NCI-H345 (cell line): ENCODE measurements around the gene OSBPL7.

Experiments
- DNase-seq: peaks from one replicate; lab custom pipeline; 2025; lab: John Stamatoyannopoulos, UW

The OSBPL7 gene, protein sequence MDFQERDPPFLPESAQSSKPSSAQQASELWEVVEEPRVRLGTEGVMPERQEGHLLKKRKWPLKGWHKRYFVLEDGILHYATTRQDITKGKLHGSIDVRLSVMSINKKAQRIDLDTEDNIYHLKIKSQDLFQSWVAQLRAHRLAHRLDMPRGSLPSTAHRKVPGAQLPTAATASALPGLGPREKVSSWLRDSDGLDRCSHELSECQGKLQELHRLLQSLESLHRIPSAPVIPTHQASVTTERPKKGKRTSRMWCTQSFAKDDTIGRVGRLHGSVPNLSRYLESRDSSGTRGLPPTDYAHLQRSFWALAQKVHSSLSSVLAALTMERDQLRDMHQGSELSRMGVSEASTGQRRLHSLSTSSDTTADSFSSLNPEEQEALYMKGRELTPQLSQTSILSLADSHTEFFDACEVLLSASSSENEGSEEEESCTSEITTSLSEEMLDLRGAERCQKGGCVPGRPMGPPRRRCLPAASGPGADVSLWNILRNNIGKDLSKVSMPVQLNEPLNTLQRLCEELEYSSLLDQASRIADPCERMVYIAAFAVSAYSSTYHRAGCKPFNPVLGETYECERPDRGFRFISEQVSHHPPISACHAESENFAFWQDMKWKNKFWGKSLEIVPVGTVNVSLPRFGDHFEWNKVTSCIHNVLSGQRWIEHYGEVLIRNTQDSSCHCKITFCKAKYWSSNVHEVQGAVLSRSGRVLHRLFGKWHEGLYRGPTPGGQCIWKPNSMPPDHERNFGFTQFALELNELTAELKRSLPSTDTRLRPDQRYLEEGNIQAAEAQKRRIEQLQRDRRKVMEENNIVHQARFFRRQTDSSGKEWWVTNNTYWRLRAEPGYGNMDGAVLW

DNA sequence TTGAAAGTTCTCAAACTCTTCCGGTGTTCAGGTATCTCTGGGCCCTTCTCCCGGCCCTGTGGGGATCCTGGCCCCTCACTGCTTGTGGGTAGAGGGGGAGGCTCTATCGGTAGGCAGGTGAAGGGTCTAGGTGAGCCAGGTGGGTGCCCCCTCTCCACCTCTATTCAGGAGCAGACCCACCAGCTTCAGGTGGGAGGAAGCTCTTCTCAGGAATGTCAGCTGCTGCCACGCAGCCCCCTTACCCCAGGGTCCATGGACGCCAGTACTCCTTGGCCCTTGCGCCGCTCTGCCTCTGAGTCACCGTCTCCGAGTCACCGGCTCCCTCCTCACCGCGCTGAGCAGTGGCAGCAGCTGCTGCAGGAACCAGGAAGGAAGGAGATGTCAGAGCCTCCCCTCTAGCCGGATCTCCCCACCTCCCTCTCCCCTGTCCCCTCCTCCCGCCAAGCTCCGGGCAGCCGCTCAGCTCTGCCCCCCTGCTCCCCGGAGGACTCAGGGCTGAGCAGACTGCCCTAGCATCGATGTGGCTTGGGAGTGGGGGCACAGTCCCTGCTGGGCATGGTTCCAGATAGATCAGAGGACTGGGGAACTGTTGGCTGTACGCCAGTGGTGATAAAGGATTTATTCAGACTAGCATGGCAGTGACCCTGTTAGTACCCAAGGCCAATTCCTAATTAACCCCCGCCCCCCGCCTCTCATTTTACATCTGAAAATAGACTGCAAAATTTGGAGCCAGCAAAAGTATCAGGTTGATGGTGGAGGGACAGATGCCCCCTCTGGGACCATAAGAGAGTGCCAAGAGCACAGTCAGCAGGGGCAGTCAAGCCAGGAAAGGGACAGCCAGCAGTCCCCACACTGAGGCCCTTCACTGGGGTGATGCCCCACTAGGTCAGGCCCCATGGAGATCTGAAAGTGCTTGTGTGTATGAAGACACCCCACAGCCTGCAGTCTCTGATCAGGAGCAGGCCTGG lies at the start of gene OSBPL7:
Gene OSBPL7 (minus strand): TSS at position 371 of the 968 bp plus-strand sequence. CDS start 1,516 bp downstream, outside the sequence.
- peak; percentile 86 for DNase-seq

DNA sequence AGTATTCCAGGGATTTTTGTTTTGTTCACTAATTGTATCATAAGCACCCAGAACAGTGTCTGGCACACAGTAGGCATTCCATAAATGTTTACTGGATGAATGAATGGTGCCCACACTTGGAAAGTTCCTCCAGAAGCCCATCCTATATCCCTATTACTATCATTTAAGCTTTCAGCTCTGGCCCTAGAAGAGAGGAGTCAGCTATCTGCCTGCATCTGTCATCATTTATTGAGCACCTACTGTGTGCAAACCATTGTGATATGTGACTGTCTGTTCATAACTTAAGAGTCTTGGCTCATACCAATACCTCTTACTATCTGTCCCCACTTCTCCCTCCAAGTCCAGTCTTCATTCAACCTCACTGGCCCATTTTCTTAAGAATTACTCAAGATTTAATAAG lies 49.5 kb upstream of the OSBPL7 start:
- DNase-seq: no peak

DNA sequence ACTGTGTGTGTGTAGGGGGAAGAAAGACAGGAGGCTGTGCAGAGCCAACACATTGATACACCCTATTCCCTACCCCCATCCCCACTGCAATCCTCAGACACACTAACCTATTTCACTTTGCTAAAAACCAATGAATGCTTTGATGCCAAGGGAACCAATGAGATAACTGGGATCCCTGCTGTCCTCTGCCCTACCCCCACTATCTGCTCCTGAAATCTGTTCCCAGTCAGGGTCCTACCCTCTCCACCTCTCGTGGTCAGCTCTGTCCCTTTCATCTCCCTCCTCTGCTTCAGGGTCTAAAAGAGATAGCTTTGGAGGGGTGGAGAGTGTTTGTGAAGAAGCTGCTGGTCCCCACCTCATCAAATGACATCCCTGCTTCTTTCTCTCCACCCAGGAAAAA lies 48.5 kb upstream of the OSBPL7 start:
- DNase-seq: no peak

GRCh38 chr17:47869114-47869513 lies 47.5 kb upstream of the OSBPL7 start:
- no peak for DNase-seq

DNA sequence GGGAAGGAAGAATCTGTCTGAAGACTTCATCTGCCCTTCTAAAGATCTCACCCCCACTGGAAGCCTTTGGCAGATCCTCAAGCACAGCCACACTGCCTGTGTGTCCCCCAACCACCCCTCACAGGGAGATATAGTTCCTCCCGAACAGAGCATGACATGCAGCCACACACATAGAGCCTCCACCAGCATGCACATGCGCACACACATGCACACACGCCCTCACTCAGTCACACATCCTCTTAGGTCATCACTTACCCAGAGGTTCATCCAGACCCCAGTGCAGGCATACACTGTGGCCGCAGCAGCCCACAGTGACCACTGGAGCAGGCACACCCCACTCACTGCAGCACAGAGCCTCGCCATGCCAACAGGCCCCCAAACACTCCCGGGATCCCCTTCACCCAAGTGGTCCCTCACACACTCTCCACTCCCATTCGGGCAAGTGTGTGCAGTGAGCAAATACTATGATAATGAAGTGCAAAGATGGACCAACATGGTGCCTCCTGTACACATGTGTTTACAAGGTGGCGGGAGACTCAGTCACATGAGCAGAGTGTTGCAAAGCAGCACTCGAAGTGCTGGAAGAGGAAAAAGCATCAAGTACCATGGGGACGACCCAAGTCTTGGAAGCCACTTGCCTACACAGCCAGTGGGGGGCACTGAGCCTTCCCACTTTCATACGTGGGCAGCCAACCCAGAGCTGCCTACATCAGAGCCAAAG lies 46.4 kb upstream of the OSBPL7 start:
- no peak for DNase-seq

DNA sequence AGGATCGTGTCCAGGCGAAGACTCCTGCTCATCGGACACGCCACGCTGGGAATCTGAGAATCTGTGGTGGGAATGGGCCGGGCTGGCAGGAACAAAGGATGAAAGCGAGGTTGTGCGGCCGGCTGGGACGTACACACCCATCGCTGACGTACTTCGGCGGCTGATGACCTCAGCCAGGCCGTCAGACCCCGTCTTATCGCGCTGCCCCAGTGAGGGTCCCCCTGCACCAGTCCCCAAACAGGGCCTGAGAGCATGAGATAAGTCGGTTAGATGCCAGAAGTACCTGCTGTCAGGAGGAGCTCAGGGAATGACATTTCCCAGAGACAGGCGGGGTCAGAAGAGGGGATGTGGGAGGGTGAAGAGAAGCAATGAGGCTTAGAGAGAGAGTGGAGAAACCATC lies 45.3 kb upstream of the OSBPL7 start:
- DNase-seq: no peak

DNA sequence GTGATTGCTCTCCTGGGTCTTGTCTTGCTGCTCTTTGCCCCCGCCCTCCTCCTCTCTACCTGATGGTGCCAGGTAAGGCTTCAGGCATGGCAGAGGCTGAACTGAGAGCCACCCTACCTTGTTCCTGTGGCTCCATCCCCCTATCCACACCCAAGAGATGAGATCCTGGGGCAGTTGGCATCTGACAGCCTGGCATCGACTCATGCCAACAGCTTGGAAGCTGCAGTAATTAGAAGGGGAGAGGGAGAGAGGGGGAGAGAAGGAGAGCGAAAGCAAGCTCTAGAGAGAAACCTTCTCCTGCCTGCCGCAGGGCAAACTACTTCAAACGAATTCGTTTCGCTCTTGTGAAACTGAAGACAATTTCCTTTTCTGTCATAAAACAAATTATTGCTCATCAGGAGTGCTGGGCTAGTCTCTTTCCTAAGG lies 43.2 kb upstream of the OSBPL7 start:
- no peak for DNase-seq

- DNase-seq: no peak
These were observed 41.2 kb upstream of the OSBPL7 start for GRCh38 chr17:47862621-47863440.

DNA sequence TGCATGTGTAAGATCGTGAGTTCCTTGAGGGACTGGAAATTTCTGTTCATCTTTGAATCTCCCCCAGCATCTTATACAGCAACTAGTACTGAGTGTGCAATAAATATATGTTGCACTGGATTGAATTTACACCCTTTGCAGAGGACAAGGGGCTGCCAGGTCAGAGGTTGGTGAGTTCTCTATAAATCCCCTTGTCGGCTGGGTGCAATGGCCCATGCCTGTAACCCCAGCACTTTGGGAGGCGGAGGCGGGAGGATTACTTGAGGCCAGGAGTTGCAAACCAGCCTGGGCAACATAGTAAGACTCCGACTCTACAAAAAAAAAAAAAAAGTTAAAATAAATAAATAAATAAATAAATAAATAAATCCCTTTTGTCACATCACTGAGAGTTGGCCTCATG lies 38.8 kb upstream of the OSBPL7 start:
- DNase-seq: no peak

DNA sequence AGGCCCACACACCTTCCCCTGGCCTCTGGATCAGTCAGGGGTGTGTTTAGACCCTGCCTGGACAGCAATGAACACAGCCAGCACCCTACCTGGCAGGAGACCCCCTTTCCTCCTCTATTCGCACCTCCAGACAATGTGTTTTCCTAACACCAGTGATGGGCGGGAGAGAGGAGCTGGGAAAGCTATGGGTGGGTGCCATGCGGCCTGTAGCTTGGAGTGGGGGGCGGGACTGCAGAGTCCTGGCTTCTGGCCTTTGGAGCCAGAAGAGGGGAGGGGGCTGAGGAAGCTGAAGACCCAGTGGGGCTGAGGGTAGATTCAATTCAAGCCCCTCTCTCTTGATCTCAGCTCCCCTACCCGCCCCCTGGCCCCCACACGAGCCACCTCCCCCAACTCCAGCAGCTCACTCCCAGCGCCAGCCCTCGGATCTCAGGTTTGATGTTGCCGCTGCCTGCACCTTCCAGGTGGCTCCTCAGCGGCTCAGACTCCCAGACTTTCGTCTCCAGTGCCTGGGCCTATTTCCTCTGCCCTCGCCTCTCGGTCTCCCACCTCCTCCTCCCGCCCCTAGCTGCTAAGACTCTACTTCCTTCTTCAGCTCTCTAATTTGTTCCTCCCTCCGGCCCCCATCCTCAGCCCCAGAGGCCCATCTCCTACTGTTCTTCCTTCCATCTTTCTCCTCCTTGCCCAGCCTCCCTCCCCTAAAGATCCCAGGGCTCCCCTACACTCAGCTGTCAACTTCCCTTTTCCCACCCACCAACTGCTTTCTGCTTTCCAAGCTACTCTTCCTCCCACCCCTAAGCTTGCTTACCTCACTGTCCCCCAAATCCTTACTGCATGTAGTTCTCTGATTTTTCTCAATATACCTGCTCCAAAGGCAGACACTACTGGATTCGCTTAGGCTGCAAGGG lies 36.2 kb upstream of the OSBPL7 start:
- DNase-seq: no peak

DNA sequence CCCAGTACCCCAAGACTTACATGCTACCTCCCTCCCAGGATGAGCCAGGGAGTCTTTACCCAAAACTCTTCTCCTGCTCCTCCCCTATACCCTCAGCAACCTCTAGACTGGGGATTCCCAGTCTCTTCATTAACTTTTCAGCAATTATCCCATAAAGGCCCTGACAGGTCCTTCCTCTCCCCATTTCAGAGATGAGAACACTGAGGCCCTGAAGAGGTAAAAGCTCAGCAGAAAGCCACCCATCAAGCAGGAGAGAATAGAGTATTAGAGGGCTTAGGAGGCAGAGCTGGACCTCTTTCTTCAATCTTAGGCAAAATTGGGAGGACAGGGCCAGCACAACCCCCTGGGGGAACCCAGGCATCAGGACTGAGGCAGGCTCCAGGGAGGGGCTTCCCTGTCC lies 35.2 kb upstream of the OSBPL7 start:
- no peak for DNase-seq

DNA sequence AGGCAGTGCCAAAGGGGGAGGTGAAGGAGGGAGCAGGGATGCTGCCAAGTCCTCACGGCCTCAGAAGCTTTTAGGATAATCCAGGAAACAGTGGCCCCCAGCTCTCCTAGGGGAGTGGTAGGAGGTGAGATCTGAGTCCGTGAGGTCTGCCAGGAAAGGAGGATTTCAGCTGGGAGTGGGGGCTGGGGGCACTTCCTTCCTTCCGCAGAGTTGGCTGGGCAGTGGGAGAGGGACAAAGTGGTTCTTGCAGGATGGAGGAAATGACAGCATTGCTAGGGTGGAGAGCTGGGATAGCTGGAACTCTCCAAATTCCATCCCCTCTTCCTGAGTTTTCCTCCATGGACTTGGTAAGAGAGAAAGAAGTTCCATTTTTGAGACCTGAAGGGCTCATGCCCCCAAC lies 34.1 kb upstream of the OSBPL7 start:
- DNase-seq: no peak

GRCh38 chr17:47853616-47854015 lies 32.0 kb upstream of the OSBPL7 start:
- DNase-seq: no peak

- no peak for DNase-seq
These were observed 30.7 kb upstream of the OSBPL7 start for GRCh38 chr17:47852113-47852949.

GRCh38 chr17:47851764-47852112 lies 30.1 kb upstream of the OSBPL7 start:
- no peak for DNase-seq

DNA sequence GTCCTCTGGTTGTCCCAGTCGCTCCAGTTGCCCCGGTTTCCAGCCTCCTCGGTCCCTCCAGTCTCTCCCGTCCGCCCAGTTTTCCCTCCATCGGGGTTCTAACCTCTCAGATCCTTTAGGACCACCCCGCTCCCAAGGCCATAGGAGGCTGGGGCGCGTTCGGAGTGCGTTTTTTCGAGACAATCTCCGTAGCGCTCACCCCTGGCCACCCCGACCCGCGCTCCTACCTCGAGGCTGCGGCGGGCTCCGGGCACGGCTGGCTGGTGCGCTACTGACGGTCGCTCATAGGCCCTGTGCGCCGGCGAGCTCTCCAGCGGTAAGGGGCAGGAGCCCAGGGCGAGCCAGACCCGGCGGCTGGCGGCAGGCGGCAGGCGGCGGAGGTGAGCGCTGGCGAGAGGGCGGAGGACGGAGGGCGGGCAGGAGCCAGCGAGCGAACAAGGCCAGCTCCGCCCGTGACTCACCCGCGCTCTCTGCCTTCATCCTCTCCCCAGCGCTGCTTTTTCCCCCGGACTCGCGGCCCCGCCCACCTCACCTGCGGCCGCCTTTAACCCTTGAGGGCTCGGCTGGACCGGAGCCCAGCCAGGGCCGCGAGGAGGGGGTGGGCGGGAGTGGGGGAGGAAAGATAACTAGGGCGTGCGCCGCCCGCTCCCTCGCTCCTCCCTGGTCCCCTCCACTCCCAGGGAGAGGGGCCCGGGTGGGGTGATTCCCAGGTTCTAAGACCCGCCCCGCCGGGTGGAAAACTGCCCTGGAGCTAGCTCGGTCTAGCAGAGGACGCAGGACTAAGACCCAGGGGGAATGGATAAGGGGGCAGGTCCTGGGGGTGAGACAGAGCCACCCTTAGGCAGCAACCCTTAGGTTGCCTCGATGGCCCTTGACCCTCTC lies 29.3 kb upstream of the OSBPL7 start, which contains the start of gene SP6:
Gene SP6 (minus strand): TSS at position 472 of the 882 bp plus-strand sequence. CDS start 2,734 bp downstream, outside the sequence.
- DNase-seq: peak; percentile 71

GRCh38 chr17:47850373-47850691 lies 28.7 kb upstream of the OSBPL7 start:
- no peak for DNase-seq

GRCh38 chr17:47848198-47848513 lies 26.6 kb upstream of the OSBPL7 start:
- no peak for DNase-seq
